Raji (cell line): ENCODE data around the gene SYCN.

Experiments
- POLR2A ChIP-seq: IDR thresholded peaks from 2 replicates; pipeline ENCODE4 v1.6.1; 2011; ENCODE audit warnings: low read depth, low read length, control low read depth; ENCODE audit not compliant: insufficient read depth

Gene SYCN

GRCh38 chr19:39237200-39238184 lies 33.4 kb upstream of the SYCN start:
- no peak for TF ChIP-seq POLR2A

GRCh38 chr19:39236527-39236926 lies 32.5 kb upstream of the SYCN start:
- no peak for TF ChIP-seq POLR2A

DNA sequence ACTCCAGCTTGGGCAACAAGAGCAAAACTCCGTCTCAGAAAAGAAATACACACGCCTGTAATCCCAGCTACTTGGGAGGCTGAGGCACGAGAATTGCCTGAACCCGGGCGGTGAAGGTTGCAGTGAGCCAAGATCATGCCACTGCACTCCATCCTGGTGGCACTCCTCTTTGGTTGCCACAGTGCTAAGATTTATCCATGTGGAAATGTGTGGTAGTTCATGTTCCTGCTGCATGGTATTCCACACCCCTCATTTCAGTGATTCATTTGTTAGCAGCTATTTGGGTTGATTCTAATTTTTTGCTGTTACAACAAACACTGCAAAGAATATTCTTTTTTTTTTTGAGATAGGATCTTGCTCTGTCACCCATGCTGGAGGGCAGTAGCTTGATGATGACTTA lies 28.6 kb upstream of the SYCN start:
- no peak for TF ChIP-seq POLR2A

GRCh38 chr19:39230096-39230764 lies 26.2 kb upstream of the SYCN start:
- TF ChIP-seq POLR2A: no peak

- no peak for TF ChIP-seq POLR2A
Measured at GRCh38 chr19:39224910-39225309, 20.8 kb upstream of the SYCN start.

- no peak for TF ChIP-seq POLR2A
Measured at GRCh38 chr19:39223703-39224279, 19.7 kb upstream of the SYCN start.

DNA sequence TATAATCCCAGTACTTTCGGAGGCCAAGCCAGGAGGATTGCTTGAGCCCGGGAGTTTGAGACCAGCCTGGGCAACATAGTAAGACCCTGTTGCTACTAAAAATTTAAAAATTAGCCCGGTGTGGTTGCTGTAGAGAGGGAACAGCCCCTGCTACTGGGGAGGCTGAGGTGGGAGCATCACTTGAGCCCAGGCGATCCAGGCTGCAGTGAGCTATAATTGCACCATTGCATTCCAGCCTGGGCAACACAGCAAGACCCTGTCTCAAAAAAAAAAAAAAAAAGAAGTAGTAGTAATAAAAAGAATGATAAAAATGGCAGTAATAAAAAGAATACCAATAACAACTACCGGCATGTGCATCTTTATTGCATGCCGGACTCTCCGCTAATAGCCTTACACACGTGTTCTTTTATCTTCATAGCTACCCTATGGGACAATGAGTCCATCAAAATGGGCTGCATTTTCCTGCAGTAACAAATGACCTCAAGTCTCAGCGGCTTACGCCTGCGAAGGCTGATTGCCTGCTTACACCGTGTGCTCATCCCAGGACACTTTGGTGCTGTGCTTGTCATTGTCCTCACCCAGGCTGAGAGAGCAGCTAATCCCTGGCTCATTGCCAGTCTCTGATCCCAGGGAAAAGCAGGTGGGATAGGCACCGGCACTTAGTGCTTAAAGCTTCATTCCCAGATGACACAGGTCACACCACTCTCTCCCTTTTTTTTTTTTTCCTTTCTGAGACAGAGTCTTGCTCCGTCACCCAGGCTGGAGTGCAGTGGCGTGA lies 14.4 kb upstream of the SYCN start:
- no peak for TF ChIP-seq POLR2A

GRCh38 chr19:39217094-39217493 lies 13.0 kb upstream of the SYCN start:
- TF ChIP-seq POLR2A: no peak

DNA sequence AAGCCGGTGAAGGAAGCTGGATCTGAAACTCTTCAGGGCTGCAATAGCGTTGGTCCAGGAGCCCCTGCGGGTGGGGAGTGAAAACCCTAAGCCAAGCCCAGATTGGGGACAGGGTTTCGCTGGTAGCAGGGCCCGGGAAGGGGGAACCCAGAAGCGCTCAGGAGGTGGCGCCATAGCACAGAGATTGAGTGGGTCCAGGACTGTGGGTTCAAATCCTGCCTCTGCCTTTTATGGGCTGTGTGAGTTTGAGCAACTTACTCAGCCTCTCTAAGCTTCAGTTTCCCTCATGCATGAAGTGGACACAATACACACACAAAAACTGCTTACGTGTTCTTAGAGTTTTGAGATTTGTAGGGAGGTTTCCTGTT lies 8.3 kb upstream of the SYCN start:
- no peak for TF ChIP-seq POLR2A

DNA sequence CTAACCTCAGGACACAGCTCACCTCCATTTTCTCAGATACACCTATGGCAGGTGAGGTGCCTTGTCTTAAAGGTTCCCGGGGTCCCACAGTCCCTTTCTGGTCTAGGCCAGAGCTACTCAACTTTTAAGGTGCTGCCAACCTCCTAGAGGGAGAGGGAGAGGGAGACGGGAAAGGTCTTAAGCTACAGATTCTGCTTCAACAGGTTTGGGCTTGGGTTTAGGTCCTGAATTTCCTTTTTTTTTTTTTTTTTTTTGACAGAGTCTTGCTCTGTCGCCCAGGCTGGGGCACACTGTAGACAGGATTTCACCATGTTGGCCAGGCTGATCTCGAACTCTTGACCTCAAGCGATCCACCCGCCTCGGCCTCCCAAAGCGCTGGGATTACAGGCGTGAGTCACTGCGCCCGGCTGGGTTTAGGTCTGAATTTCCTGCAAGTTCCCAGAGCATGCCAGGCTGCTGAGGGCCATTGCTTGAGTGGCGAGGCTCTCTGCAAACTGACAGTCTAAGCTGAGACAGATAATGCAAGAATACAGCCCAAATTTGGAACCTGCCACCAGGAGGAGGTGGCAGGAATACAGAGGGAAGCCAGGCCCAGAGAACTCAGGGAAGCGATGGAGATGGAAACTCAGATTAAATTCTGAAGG lies 7.8 kb upstream of the SYCN start:
- TF ChIP-seq POLR2A: no peak

DNA sequence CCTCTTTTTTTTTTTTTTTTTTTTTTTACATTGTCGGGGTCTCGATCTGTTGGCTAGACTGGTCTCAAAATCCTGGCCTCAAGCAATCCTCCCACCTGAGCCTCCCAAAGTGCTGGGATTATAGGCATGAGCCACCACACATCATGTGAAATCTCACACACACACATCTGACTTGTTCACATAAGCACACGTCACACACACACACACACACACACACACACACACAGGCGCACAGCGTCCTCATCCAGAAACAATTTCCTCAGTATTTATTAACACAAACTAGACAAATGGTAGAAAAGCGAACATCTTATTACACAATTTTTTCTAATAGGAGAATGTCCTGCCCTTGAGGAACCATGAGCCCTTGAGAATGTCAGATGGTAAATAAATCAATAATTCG lies 5.1 kb upstream of the SYCN start:
- no peak for TF ChIP-seq POLR2A

DNA sequence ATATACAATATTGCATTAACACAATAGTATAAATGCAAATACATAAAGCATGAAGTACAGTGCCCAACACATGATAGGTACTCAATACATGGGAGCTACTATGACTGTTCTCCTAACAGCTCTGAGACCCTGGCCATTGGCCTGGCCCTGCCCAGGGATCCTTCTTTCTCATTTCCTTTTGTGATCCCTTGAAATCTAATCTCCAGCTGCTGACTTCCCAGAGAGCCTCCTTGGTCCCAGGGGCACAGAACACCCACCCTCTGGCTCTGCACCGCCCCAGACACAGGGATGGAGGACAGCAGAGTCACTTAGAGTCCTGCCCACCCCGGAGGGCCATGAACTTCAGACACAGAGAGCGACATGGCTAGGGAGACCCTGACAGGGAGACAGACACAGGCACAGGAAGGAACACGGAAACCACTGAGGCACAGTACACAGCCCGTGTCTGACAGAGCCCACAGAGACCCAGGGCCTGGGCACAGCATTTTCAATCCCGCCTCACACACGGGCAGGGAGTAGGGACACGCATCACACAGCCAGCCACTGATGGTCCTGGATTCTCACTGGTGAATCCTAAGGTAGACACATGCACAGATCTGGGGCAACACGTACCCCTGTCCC lies 4.2 kb upstream of the SYCN start:
- no peak for TF ChIP-seq POLR2A

DNA sequence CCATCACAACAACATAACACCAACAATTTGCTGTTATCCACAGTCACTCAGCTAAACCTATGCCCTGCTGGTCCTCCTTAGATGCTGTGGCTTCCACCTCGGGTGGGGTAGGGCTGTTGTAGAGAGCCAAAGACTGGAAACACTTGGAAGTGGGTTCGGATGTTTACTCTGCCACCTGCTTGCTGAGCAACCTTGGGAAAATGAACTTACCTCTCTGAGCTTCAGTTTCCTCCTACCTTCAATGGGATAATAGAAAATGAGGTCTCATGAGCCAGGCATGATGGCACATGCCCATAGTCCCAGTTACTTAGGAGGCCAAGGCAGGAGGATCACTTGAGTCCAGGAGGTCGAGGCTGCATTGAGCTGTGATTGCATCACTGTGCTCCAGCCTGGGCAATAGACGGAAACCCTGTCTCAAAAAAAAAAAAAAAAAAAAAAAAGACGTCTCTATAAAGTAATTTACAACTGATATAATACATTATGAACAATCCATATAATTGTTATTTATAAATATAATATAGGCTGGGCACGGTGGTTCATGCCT lies 3.3 kb upstream of the SYCN start:
- no peak for TF ChIP-seq POLR2A

- no peak for TF ChIP-seq POLR2A
Measured at GRCh38 chr19:39206122-39206521, 2.1 kb upstream of the SYCN start.
